SJCRH30 (cell line): Measurements from ENCODE around the gene WDR43. TPM values are rescaled to one million over a fixed set of nuclear protein-coding genes. Genes with fewer than 3 reads are reported as not detected.

Experiments used
- DNase-seq, 2 experiments: peaks; one replicate each; pipeline ENCODE4 v3.0.0-alpha.2; 2015 to 2020
- H3K27ac ChIP-seq: fragments of 250-450 bp; sonication (Bioruptor Pico); 2 replicates; pipeline ENCODE4 v1.5.1; 2020; ENCODE audit warnings: mild to moderate bottlenecking, moderate library complexity
- H3K27me3 ChIP-seq: fragments of 250-450 bp; sonication (Bioruptor Pico); 2 replicates; pipeline ENCODE4 v1.5.1; 2020; ENCODE audit warnings: mild to moderate bottlenecking, moderate library complexity
- H3K36me3 ChIP-seq: fragments of 250-450 bp; sonication (Bioruptor Pico); 2 replicates; pipeline ENCODE4 v1.5.1; 2020; ENCODE audit warnings: mild to moderate bottlenecking, moderate library complexity
- H3K4me1 ChIP-seq: fragments of 250-450 bp; sonication (Bioruptor Pico); 2 replicates; pipeline ENCODE4 v1.5.1; 2020; ENCODE audit warnings: mild to moderate bottlenecking, moderate library complexity
- H3K4me3 ChIP-seq: fragments of 250-450 bp; sonication (Bioruptor Pico); 2 replicates; pipeline ENCODE4 v1.5.1; 2020; ENCODE audit warnings: mild to moderate bottlenecking, moderate library complexity
- H3K9me3 ChIP-seq: fragments of 250-450 bp; sonication (Bioruptor Pico); replicated peaks from 2 replicates; pipeline ENCODE4 v1.5.1; 2020; ENCODE audit warnings: mild to moderate bottlenecking, moderate library complexity
- total RNA-seq: library from RNA; depleted of rRNA; stranded (reverse); fragments of >200 nt; shearing (Covaris generic); gene quantifications from 2 replicates; pipeline ENCODE4 v1.2.3, GENCODE V29; 2014; rRNA removed

WDR43 gene, protein sequence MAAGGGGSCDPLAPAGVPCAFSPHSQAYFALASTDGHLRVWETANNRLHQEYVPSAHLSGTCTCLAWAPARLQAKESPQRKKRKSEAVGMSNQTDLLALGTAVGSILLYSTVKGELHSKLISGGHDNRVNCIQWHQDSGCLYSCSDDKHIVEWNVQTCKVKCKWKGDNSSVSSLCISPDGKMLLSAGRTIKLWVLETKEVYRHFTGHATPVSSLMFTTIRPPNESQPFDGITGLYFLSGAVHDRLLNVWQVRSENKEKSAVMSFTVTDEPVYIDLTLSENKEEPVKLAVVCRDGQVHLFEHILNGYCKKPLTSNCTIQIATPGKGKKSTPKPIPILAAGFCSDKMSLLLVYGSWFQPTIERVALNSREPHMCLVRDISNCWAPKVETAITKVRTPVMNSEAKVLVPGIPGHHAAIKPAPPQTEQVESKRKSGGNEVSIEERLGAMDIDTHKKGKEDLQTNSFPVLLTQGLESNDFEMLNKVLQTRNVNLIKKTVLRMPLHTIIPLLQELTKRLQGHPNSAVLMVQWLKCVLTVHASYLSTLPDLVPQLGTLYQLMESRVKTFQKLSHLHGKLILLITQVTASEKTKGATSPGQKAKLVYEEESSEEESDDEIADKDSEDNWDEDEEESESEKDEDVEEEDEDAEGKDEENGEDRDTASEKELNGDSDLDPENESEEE
- total RNA-seq, result 129 and 155 TPM in 2 replicates

DNA sequence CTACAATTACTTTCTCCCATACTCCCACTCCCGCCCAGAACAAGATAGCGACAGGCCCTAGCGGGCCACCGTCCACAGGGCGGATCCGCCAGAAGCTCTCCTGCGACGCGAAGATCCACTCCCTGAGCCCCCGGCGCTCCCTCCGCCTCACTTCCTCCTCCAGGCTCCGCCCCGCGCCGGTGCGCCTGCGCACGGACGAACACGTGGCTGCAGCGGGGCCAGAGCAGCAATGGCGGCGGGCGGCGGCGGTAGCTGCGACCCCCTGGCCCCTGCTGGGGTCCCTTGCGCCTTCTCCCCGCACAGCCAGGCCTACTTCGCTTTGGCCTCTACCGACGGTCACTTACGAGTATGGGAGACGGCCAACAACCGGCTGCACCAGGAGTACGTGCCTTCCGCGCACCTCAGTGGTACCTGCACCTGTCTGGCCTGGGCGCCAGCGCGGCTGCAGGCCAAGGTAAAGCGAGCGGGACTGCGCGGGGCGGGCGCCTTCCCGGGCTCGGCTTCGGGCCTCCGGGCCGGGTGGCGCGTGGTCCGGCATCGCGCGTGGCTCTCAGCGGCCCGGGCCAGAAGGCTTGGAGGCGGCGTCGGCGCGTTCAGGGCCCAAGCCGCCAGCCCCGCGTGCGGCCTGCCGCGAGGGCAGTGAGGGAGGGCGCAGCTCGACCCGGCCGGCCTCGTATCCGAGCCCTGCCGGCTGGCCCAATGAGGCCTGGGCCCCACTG is at the start of gene WDR43:
Gene WDR43 (plus strand): TSS at position 198 of the 719 bp plus-strand sequence. CDS start 32 bp downstream, at position 230.
- H3K27me3 ChIP-seq, result no peaks in the 10 kb centered on the region
- H3K27ac ChIP-seq, result peak within 1 kb of the TSS; percentile 78
- DNase-seq, result peak; percentile 100
- peaks cover 12% of the 10 kb centered on the region for H3K36me3 ChIP-seq
- no peaks in the 10 kb centered on the region for H3K9me3 ChIP-seq
- peak within 1 kb of the TSS; percentile 99 for H3K4me3 ChIP-seq
- H3K4me1 ChIP-seq, result peaks cover 11% of the 10 kb centered on the region

DNA sequence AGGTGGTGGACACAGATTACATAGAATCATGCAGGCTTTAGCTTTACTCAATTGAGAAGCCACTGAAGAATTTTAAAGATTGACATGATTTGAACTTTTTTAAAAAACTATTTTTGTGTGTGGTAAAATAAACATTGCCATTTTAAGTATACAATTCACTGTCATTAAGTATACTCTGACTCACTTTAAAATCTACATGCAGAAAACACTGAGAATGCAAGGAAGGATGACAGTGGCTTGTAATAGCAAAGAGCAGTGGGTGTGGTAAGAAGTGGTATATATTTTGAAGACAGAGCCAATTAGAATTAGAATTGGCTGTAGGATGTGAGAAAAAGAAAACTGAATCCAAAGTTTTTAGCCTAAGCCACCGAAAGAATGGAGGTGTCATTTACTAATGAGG is 39.3 kb upstream of the WDR43 start:
- H3K4me1 ChIP-seq, result no peaks in the 10 kb centered on the region
- no peak overlapping the region for H3K27ac ChIP-seq
- peaks cover 20% of the 10 kb centered on the region for H3K36me3 ChIP-seq
- H3K4me3 ChIP-seq, result no peak overlapping the region
- no peak for DNase-seq
- no peaks in the 10 kb centered on the region for H3K9me3 ChIP-seq
- no peaks in the 10 kb centered on the region for H3K27me3 ChIP-seq

DNA sequence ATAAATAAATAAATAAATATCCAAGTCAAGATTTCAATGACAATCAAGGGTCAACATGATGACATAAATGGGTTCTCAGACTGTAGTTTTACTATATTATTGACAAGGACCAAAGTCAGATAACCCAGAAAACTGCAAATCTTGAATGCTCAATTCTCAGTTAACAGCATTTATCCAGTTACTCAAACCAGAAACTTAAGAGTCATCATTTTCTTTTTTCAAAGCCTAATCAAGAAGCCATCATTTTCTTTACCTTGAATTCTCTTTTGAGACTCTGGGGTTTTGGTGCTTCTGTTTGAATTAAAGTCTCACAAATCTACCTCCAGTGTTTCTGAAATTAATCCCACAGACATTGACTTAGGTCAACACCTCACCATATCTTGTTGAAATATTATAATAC is 38.5 kb upstream of the WDR43 start:
- Histone ChIP-seq H3K27me3 (no peaks in the 10 kb centered on the region), H3K4me1 (no peaks in the 10 kb centered on the region), H3K4me3 (no peak overlapping the region), H3K36me3 (peaks cover 23% of the 10 kb centered on the region), H3K9me3 (no peaks in the 10 kb centered on the region), H3K27ac (no peak overlapping the region)
- DNase-seq, result no peak

DNA sequence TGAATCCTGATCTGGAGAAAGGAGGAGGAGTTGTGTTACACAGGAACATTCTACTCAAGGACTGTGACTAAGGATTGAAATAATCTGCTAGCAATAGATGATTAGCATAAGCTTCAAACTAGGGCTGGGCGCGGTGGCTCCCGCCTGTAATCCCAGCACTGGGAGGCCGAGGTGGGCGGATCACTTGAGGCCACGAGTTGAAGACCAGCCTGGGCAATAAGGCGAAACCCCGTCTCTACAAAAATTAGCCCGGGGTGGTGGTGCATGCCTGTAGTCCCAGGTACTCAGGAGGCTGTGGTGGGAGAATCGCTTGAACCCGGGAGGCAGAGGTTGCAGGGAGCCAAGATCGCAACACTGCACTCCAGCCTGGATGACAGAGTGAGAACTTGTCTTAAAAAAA is 25.9 kb upstream of the WDR43 start:
- Histone ChIP-seq H3K4me1 (peaks cover 8% of the 10 kb centered on the region; the same call in 1 of the 2 replicates), H3K27ac (no peak overlapping the region), H3K27me3 (no peaks in the 10 kb centered on the region), H3K9me3 (no peaks in the 10 kb centered on the region), H3K36me3 (peaks cover 10% of the 10 kb centered on the region), H3K4me3 (peak overlapping the region; percentile 79; the same call in 1 of the 2 replicates)
- DNase-seq, result no peak

DNA sequence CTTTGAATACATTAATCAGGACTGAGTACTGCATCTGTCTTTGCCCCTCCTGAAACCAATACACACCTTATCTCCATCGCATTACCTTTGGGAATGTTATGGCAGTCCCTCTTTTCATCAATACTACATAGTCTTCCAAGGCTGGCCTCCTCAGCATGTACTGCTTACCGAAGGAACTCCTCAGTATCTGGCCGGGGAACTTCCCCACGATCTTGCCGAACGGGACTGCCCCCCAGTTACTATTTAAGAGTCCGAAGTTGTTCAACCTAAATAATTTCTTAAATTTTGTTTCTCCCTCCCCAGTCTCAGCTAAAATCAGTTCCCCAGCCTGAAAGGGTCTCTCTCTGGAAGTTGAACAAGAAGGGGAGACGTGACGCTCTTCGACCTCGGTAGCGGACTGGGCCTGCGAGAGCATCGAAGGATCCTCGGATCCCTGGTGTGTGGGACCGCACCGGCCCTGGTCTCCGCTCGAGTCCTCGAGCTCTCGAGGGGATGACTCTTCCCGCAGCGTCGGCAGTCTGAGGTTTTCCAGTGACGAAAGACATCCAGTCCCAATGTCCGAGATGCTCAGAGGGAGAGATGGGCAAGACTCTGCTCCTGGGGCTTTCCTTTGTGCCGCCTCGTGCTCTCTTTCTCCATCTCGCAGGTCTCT is 24.8 kb upstream of the WDR43 start:
- peaks cover 8% of the 10 kb centered on the region; the same call in 1 of the 2 replicates for H3K4me1 ChIP-seq
- H3K4me3 ChIP-seq, result peak overlapping the region; percentile 79
- peaks cover 5% of the 10 kb centered on the region; the same call in 1 of the 2 replicates for H3K36me3 ChIP-seq
- H3K27me3 ChIP-seq, result no peaks in the 10 kb centered on the region
- no peaks in the 10 kb centered on the region for H3K9me3 ChIP-seq
- DNase-seq, result no peak
- H3K27ac ChIP-seq, result peak overlapping the region; percentile 47

DNA sequence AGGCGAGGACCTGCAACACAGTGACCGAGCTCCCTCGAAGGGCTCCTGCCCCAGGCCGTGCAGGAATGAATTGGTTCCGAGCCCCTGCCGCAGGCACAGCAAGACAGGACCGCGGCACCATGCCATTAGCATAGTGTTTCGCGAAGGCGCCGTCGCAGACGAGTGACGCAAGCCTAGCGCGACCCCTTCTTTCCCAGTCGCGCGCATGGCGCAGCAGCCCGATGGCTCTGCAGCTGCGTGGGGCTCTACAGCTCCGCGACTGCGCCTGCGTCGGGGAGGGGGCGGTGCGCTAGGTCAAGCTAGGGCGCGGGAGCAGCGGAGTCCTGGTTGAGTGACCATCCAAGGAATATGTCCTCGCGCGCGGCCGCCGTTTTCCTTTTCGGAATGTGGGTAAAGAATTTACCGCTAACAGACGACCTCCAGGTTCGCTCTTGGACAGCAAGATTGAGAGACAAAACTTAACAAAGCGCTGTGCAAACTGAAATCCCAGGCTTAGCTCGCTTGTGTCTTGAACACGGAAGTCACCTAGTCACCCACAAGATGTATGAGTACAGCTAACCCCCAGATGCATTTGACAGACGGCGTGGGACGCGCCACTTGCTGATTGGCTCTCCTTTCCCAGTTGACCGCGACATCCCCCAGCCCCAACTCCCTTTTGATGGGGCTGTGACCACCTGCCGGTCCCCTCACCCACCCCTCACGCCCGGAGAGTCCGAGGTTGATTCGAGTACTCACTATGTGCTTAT is 24.1 kb upstream of the WDR43 start, which contains the start of gene TRMT61B:
Gene TRMT61B (minus strand): TSS at position 164 of the 746 bp plus-strand sequence. CDS start 32 bp downstream, at position 132.
- peaks cover 5% of the 10 kb centered on the region; the same call in 1 of the 2 replicates for H3K36me3 ChIP-seq
- H3K27ac ChIP-seq, result peak within 1 kb of the TSS; percentile 47
- peak; percentile 98 for DNase-seq
- no peaks in the 10 kb centered on the region for H3K27me3 ChIP-seq
- peaks cover 8% of the 10 kb centered on the region; the same call in 1 of the 2 replicates for H3K4me1 ChIP-seq
- peak within 1 kb of the TSS; percentile 79 for H3K4me3 ChIP-seq
- H3K9me3 ChIP-seq, result no peaks in the 10 kb centered on the region

DNA sequence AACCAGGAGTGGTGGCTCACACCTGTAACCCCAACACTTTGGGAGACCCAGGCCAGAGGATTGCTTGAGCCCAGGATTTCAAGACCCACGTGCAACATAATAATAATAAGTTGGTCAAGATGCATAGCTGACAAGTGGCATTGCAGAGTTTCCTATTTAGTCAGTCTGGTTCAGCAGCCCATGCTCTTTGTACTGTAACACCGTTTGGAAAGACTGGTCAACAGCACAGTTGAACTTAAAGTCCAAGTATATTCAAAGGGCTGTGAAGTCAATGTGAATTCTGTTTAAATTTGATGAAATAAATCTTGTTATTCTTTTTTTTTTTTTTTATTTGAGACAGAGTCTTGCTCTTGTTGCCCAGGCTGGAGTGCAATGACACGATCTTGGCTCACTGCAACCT is 22.8 kb upstream of the WDR43 start:
- Histone ChIP-seq H3K36me3 (peaks cover 5% of the 10 kb centered on the region; the same call in 1 of the 2 replicates), H3K27me3 (no peaks in the 10 kb centered on the region), H3K4me1 (peaks cover 8% of the 10 kb centered on the region; the same call in 1 of the 2 replicates), H3K4me3 (no peak overlapping the region), H3K27ac (no peak overlapping the region), H3K9me3 (no peaks in the 10 kb centered on the region)
- DNase-seq, result no peak

DNA sequence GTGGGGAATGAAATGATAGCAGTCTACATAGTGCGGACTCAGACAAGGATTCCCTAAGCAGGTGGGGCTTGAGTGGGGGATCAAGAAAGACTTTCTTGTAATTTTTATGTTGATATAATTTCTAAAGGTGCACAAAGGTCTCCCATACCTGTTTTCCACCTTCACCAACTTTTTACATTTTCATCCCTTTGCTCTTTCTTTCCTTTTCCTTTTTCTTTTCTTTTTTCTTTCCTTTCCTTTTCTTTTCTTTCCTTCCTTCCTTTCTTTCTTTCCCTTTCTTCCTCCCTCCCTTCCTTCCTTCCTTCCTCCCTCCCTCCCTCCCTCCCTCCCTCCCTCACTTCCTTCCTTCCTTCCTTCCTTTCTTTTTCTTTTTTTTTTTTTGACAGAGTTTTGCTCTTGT is 14.3 kb upstream of the WDR43 start:
- Histone ChIP-seq H3K36me3 (no peaks in the 10 kb centered on the region), H3K27me3 (no peaks in the 10 kb centered on the region), H3K4me3 (no peak overlapping the region), H3K27ac (no peak overlapping the region), H3K9me3 (no peaks in the 10 kb centered on the region), H3K4me1 (no peaks in the 10 kb centered on the region)
- DNase-seq, result no peak

DNA sequence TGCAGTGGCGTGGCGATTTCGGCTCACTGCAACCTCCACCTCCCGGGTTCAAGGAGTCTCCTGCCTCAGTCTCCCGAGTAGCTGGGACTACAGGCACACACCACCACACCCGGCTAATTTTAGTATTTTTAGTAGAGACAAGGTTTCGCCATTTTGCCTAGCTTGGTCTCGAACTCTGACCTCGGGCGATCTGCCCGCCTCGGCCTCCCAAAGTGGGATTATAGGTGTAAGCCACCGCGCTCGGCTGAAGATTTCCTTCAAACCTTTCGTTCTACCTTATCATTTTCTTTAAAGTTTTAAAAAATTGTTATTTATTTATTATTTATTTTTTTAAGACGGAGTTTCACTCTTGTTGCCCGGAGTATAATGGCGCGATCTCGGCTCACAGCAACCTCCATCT is 979 bp upstream of the WDR43 start:
- Histone ChIP-seq H3K27me3 (no peaks in the 10 kb centered on the region), H3K4me3 (no peak overlapping the region), H3K9me3 (no peaks in the 10 kb centered on the region), H3K27ac (no peak overlapping the region), H3K4me1 (peaks cover 11% of the 10 kb centered on the region), H3K36me3 (peaks cover 8% of the 10 kb centered on the region)
- no peak for DNase-seq

DNA sequence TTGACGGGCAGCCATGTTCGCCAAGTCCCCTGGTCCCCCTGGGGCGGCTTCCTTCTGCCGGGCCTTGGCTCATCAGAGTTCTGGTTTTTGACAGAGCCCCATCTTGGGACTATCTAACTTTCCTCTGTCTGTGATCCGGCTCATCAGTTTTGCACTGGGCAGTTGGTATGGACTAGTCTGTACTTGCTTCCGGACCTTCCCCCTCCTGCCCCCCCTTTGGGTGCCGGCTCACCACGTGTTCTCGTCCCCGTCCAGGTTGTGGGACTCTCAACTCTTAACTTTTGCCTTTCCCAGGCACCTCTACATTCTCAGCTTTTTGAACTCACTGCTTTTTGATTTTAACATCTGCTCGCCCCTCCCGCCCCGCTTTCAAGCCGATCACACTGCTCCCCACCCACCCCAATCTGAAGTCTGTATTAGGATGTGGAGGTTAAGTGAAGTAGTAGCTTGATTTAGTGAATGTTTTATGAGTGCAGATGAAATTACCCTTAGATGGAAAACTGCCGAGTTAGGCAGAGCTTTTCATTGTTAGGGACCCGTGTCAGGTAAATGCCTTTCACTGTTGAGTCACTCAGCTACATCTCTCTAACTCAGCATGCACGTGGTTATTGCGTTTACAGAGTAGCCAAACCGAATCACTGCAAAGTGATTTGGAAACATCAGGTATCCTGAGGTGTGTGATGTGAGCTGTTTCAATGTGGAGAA is 874 bp downstream of the WDR43 start:
- peak; percentile 65 to 66 for DNase-seq
- H3K27me3 ChIP-seq, result no peaks in the 10 kb centered on the region
- no peaks in the 10 kb centered on the region for H3K9me3 ChIP-seq
- peaks cover 12% of the 10 kb centered on the region for H3K36me3 ChIP-seq
- peak overlapping the region; percentile 78 for H3K27ac ChIP-seq
- peaks cover 11% of the 10 kb centered on the region for H3K4me1 ChIP-seq
- H3K4me3 ChIP-seq, result peak overlapping the region; percentile 99

DNA sequence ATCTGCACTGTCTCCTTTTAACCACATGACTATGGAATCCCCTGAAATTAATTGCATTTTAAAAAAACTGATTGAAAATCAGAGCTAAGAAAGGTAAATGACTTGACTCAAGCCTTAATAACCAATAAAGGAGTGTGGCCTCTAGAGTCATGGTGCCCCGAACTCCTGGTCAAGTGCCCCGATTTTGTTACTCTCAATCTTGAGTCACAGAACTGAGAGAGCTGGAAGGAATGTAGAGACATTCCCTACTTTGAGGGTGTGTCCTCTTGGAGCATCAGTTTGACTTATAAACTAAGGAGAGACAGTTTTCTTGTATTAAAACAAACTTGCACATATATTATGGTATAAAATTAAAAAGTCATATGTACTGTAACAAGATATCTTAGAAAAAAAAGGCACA is 2.4 kb downstream of the WDR43 start:
- Histone ChIP-seq H3K27me3 (no peaks in the 10 kb centered on the region), H3K36me3 (peaks cover 18% of the 10 kb centered on the region), H3K27ac (no peak overlapping the region), H3K4me3 (no peak overlapping the region), H3K4me1 (peaks cover 11% of the 10 kb centered on the region), H3K9me3 (no peaks in the 10 kb centered on the region)
- no peak for DNase-seq

DNA sequence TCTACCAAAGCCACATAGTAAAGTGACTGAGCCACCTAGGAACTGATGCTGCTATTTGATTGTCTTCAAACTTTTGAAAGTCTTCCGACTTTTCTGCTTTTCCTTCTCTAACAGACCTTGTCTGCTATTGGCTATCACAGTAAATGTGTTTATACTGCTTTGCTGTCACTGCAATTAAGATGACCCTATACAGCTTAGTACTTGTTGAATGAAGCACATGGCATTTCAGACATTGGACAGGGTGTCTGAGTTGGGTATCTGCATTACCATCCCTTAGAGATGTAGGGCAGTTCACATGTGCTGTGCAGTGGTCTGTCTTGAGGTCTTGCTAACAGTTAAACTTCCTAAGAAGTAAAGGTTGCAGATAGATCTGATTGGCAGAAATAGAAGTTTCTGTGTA is 3.6 kb downstream of the WDR43 start:
- Histone ChIP-seq H3K9me3 (no peaks in the 10 kb centered on the region), H3K27ac (no peak overlapping the region), H3K27me3 (no peaks in the 10 kb centered on the region), H3K4me1 (peaks cover 11% of the 10 kb centered on the region), H3K36me3 (peaks cover 27% of the 10 kb centered on the region), H3K4me3 (no peak overlapping the region)
- no peak for DNase-seq

DNA sequence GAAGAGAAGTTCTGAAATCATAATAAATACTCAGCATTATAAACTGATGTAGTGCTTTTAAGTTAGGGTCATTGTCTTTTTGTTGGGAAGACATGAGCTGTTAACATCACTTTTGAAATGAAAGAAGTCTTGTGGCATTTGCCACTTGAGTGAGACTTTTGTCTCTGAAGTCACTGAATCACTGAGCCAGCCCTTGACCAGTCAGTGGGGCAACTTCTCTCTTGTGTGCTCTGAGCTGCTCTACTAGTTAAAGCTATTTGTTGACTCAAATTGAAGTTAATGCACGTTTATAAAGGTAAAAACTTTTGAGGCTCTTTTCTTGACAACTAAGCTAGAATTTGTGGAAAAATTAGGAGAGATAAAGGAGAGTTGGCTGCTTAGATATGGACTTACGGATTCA is 6.7 kb downstream of the WDR43 start:
- no peaks in the 10 kb centered on the region for H3K27me3 ChIP-seq
- peaks cover 57% of the 10 kb centered on the region for H3K36me3 ChIP-seq
- DNase-seq, result no peak
- H3K4me3 ChIP-seq, result no peak overlapping the region
- no peaks in the 10 kb centered on the region for H3K9me3 ChIP-seq
- H3K27ac ChIP-seq, result no peak overlapping the region
- H3K4me1 ChIP-seq, result peaks cover 11% of the 10 kb centered on the region
